Astrocyte of the cerebellum (primary cell): Measurements from ENCODE around the gene MYL5.

Source experiments
- DNase-seq: peaks from one replicate; pipeline ENCODE4 v3.0.0-alpha.2; 2011; ENCODE audit warnings: low read depth
- H3K4me3 ChIP-seq: 2 replicates; pipeline ENCODE4 v1.5.1; 2011; ENCODE audit warnings: mild to moderate bottlenecking, low read depth, low read length, moderate library complexity
- CTCF ChIP-seq: IDR thresholded peaks from 2 replicates; pipeline ENCODE4 v1.5.1; 2012; ENCODE audit warnings: low read length, low read depth, moderate library complexity, mild to moderate bottlenecking; ENCODE audit errors: missing control alignments
- in situ Hi-C: cut with HindIII; loops from 2 replicates; pipeline ENCODE4 v1.10.0; 2017; ENCODE audit warnings: low sequenced_read_pairs

MYL5 gene

GRCh38 chr4:718460-718859 is 44.1 kb downstream of the MYL5 start:
- DNase-seq, result no peak
- in situ Hi-C loops, result no loop called here
- H3K4me3 ChIP-seq, result no peak overlapping the region
- TF ChIP-seq CTCF, result no peak

DNA sequence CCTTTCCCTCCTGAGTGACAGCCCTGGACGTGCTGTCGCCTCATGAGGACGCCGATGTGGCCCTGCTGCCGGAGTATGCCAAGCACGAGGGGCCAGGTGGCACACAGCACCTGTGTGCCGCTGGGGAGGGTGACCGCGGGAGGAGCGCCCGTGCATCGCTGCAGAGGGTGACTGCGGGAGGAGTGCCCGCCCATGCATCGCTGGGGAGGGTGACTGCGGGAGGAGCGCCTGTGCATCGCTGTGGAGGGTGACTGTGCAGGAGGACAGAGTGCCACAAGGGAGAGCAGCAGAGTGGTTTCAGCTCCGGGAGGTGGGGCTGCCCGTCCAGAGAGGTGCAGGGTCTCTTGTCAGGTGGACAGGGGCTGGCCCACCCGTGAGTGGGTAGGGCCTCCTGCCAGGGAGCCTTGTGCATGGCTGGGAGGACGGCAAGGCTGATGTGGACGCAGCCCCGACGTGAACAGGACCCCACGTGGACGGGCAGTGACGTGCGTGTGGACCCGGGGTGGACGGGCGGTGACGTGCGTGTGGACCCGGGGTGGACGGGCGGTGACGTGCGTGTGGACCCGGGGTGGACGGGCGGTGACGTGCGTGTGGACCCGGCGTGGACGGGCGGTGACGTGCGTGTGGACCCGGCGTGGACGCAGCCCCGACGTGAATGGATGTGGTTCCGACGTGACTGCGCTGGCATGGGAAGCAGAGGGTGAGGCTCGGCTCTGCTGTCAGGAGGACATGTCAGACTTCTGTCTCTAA is 45.9 kb downstream of the MYL5 start:
- in situ Hi-C loops, result no loop called here
- TF ChIP-seq CTCF, result no peak
- no peak for DNase-seq
- H3K4me3 ChIP-seq, result no peak overlapping the region

GRCh38 chr4:721261-722168 is 47.2 kb downstream of the MYL5 start:
- DNase-seq, result no peak
- TF ChIP-seq CTCF, result no peak
- in situ Hi-C loops, result no loop called here
- H3K4me3 ChIP-seq, result no peak overlapping the region

GRCh38 chr4:722169-722725 is 47.9 kb downstream of the MYL5 start:
- DNase-seq, result no peak

GRCh38 chr4:722851-723360 is 48.6 kb downstream of the MYL5 start:
- no peak overlapping the region for H3K4me3 ChIP-seq
- TF ChIP-seq CTCF, result no peak
- DNase-seq, result no peak
- in situ Hi-C loops, result no loop called here

More at GRCh38 chr4:722169-722725, 47.9 kb downstream of the MYL5 start:
- TF ChIP-seq CTCF, result no peak
- H3K4me3 ChIP-seq, result no peak overlapping the region
- in situ Hi-C loops, result no loop called here

DNA sequence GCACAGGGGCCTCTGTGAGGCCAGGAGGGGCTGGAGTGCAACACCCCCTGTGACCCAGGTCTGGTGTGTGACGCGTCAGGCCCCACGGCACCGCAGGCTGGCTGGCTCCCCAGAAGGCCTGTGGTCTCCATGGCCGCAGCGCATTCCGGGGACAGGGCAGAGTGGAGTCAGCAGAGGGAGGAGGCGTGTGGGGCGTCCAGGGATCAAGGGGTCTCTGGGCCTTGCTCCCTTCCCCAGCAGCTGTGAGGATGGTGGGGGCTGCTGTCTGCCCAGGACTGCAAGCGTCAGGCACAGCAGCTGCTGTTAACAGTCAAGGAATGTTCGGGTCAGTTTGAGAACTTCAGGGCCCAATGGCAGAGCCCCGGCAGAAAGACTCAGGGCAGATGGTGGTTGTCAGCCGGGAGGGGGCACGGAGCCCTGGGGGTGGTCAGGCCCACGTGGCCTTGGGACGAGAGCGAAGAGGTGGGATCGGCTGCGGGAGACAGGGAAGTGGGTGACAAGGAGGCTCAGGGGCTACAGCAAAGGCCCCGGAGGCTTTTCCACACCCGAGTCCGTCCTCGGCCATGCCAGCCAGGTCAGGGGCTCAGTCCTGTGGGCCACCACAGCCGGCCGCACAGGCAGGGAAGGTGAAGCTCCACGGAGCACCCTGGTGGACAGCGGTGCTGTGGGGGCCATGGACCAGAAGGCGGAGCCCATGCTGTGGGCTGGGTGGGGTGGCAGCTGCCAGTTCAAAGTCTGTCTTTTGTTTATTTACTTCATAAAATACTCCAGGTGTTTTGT is 49.6 kb downstream of the MYL5 start:
- DNase-seq, result no peak
- in situ Hi-C loops, result no loop called here
- H3K4me3 ChIP-seq, result no peak overlapping the region
- no peak for TF ChIP-seq CTCF
